Stimulated activated CD8-positive, alpha-beta memory T cell treated with anti-CD3 and anti-CD28 coated beads, Interleukin-15, amount 100 ng/mL, for 48 hours (primary cell): ENCODE data around the gene FBXO11.
A peak's percentile ranks its signal among the peaks of the same experiment; 100 is the strongest.

Experiments used
- DNase-seq, 2 donors: peaks; one replicate each; pipeline ENCODE4 v3.0.0-alpha.2; 2020; ENCODE audit warnings: low read depth in 2 of 2

FBXO11 gene

DNA sequence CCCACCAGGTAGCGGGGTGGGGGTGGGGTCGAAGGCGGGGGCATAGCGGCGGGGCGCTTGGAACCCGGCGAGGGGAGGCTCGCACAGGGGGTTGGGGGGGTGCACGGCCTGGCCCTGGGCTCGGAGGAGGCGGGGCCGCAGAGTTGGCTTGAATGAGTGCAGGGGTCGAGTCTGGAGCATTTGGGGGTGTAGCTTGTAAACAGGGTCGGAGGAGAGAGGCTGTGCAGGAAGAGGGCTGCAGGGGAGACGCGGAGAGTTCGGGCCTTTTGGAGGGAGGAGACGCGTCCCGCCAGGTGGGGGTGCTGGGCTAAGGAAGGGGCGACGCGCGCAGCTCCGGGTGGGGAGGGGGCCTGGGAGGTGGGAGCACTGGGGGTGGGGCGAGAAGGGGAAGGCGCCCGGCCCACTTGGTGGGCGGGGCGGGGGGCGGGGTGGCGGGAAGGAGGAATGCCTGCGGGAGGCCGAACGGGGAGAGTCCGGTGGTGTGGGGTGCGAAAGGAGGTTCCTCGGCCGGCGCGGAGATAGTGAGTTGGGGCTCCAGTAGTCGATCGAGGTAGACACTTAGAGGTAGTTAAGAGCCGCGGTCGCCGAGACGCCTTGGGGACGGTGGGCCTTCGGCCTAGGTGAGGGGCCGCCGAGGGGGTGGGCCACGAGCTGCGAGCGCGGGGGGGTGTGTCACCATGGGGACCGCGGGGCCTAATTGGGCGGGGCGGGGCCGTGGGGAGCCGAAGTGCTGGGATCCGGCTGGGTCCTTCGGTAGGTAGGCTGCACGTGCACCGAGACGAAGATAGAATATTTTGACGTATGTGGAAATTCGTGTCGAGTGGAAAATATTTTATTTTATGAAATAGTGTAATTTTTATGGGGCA lies 122.6 kb downstream of the FBXO11 start:
- peak; percentile 42 to 49 for DNase-seq

DNA sequence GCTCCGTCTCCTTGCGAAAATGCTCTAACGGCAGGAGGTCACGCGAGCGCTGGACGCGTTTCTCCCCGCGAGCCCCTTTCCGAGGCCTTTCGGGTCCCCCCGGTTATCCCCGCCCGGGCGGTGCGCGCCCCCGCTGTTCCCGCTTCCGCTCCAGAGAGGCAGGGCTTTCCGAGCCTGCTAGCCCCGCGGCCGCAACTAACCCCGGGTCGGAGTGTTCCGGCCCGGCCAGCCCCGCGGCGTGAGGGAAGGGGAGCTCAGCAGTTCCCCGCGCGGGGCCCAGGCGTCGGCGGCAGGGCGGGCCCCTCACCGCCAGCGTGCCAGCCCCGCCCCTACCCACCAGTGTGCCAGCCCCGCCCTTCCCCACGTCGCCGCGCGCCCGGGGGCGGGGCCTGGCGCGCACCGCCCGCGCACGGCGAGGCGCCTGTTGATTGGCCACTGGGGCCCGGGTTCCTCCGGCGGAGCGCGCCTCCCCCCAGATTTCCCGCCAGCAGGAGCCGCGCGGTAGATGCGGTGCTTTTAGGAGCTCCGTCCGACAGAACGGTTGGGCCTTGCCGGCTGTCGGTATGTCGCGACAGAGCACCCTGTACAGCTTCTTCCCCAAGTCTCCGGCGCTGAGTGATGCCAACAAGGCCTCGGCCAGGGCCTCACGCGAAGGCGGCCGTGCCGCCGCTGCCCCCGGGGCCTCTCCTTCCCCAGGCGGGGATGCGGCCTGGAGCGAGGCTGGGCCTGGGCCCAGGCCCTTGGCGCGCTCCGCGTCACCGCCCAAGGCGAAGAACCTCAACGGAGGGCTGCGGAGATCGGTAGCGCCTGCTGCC lies 123.4 kb downstream of the FBXO11 start, which contains the start of gene MSH6:
TSS of gene MSH6 (plus strand) at position 475 of the 815 bp plus-strand sequence. CDS start at position 564, 89 bp downstream.
- peak; percentile 80 to 83 for DNase-seq

DNA sequence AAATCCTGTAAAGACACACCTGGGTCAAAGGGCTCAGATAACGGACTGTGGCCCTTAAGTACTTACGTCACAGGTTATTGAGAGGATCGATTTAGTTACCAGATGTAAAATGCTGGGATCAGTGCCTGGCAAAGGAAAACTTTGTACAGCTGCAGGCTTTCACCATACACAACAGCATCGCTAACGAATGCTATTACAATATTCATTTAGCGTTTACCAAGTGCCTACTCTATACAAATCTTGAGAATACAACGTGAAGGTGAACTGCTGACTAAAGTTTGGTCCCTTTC lies 124.0 kb downstream of the FBXO11 start:
- DNase-seq = no peak

DNA sequence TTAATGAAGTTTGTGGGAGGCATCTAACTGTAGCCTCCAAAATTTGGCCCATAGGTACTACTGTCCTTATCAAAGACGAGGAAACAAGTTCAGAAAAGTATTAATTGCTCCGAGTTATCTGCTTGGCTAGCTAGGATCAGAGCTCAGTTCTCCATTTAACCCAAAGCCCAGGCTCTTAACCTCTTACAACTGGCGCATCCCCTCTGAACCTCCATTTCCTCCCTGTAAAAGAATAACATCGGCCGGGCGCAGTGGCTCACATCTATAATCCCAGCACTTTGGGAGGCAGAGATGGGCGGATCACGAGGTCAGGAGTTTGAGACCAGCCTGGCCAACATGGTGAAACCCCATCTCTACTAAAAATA lies 126.9 kb downstream of the FBXO11 start:
- DNase-seq = no peak

DNA sequence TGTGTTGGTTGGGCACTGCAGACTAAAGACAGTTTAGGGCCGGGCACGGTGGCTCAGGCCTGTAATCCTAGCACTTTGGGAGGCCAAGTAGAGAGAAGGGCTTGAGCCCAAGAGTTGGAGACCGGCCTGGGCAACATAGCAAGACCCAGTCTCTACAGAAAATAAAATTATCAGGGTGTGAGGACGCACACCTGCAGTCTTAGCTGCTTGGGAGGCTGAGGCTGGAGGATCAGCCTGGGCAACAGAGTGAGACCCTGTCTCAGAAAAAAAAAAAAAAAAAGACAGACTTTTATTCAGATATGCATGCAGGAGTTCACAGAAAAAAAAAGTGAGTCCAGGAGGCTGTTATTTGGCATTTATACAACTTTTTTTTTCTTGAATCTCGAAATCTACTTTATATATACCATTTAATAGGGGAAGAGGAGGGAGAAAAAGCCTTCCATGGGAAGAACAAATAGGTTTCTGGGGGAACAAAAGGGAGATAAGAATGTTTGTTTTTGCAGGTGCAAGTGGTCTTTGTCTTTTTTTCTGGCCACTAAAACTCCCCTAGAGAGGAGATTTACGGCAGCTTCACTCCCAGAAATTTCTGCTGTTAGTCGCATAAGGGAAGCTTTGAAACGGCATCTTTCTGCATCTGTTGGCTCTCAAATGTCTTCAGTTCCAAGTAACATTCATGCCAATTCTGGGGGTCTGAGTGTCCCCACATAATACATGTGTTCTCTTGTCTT lies 127.4 kb downstream of the FBXO11 start:
- DNase-seq = no peak

DNA sequence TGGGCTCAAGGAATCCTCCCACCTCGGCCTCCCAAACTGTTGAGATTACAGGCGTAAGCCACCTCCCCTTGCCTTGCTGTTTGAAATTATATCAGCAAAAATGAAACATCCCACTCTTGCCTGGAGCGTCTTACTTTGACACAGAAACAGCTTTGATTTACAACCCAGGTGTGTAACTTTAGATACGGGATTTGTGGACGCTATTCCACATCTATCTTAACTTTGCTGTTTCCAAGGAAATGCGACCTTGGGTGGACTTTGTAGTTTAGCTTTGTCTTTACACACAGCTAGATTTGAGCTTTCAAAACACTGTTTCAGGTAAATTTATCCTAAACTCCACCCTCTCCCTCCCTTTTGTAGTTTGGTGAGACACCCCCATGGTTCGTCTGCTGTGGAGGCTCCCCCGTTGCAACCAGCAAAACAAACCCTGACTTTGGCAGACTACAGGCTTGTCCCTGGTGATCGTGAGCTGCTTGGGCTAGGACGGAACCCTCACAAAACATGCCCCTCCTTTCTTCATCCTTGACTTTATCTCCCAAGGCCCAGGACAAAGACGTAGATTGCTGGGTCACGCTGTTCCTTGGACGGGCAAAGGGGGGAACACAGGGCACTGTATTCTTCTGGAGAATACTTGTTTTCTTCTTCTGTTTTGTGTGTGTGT lies 128.9 kb downstream of the FBXO11 start:
- DNase-seq = no peak

DNA sequence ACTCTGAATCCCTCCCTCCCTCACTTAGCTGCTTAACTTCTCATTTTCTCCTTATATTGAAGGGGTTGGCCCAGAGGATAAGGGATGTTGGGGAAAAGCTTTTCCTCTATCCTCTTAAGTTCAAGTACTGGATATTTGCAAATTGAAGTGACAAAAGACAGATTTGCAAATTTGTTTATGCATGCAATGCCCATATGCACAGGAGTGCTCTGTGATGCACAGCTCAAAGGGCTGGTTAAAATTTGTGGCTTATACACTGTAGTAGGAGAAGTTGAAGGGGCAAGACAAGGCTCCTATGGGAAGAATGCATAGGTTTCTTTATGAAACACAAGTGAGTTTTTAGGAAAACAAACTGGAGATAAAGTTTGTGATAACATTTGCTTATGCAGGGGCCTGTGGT lies 131.7 kb downstream of the FBXO11 start:
- DNase-seq = no peak

DNA sequence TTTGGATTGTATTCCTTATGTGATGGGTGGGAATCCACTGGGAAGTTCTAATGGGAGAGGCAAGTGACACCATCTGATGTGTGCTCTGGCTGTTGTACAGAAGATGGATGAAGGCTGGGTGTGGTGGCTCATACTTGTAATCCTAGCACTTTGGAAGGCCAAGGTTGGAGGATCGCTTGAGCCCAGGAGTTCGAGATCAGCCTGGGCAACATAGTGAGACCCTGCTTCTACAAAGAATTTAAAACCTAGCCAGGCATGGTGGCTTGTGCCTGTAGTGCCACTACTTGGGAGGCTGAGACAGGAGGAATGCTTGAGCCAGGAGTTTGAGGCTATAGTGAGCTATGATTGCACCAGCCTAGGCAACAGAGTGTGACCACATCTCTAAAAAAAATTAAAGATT lies 134.0 kb downstream of the FBXO11 start:
- DNase-seq = no peak

DNA sequence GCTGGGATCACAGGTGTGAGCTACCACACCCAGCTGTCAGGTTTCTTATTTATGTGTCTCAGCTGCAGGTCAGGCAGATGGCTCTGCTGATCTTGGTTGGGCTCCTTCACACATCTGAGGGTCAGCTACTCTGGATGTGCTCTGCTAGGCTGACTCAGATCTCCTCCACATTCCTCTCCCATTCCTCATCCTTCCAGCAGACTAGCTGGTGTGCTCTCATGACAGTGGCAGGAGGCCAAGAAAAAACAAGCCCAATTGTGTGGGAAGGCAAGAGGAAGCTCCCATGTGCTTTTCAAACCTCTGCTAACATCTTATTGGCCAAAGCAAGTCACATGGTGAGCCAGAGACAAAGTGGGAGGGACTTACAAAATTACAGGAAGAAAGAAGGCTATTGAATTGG lies 135.1 kb downstream of the FBXO11 start:
- DNase-seq = no peak

DNA sequence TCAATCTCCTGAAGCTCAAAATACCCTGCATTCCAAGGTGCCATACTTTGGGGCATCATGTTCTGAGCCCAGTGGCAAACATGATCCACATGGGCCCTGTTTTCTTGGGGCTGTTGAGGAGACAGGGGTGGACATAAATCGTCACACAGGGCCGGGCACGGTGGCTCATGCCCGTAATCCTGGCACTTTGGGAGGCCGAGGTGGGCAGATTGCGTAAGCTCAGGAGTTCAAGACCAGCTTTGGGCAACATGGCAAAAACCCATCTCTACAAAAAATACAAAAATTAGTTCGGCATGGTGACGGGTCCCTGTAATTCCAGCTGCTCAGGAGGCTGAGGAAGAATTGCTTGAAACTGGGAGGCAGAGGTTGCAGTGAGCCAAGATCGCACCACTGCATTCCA lies 137.0 kb downstream of the FBXO11 start:
- no peak for DNase-seq

DNA sequence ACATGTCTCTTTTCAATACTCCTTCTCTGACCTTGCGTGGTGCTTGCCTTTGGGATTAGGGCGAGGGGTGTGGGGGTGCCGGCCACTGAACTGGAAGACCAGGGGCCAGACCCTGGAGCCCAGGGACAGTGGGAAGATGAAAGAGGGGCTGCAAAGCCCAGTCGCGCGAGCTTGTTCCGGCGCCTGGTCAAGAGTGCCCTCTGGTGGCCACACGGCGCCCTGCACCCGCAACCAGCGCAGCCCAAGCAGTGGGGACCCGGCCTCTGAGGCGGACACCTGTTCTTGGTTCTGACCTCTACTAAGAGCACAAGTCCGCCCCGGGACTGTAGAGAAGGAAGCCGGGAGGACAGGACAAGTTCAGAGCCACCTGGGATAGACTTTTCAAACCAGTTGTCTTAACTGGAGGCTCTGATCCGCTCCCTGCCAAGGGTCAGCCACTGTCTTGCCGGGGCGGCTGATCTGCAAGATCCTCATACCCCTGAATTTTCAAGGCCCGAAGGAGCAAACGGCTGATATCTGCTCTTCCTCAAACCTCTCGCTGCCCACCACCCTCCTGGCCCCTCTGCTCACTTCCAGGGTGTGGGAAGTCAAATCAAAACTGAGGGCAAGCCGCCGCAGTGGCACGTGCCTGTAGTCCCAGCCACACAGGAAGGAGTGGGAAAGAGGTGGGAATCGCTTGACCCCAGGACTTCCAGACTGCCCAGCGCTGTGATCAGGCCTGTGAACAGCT lies 138.3 kb downstream of the FBXO11 start:
- DNase-seq = peak; percentile 41 to 45

DNA sequence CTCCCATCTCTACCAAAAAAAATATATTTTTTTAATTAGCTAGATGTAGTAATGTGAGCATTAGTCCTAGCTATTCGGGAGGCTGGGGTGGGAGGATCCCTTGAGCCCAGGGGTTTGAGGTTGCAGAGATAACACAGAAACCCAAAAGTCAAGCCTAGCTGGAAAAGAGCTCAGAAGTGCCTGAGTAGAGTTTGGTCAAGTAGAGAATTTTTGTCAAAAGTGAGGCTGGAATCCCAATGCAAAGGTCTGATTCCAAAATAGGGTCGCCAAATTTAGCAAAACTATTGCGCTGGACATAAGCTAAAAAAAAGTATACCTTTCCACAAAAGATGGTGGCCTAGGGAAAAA lies 138.8 kb downstream of the FBXO11 start:
- DNase-seq = no peak

DNA sequence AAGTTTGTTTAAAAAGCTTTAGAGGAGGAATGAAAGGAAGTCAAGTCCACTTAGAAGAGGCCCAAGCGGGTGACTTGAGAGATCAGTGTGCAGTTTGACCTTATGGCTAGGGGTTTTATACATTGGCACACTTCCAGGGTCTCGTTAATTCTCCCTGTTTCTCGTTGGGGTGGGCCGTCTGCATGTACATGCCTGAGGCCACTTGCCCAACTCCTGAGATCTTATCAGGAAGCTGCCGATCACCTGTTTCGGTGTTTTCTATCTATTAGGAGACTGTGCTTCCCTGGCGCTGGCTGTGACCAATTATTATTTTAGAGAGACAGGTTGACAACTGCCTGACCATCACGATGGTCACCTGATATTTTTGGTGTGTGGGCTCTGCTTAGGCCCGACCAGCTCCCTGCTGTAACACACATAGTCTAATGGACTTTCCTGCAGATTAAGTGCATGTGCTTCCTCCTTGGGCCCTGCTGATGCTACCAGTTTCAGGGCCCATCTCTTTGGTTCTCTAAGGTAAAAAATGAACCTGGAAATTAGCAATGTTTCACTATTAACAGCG lies 154.4 kb downstream of the FBXO11 start:
- DNase-seq = no peak

DNA sequence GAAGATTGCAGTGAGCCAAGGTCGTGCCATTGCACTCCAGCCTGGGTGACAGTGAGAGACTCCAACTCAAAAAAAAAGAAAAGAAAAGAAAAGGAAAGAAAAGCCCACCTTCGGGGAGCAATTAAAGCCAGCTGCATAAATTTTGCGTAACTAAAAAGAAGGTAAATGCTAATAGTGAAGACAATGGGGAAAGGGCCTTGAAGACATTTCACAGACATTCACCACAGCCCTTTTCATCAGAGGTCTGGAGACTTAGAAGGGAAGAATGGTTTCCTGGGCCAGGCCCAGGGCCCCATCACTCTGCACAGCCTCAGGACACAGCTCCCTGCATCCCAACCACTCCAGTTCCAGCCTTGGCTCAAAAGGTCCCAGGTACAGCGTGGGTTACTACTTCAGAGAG lies 158.4 kb downstream of the FBXO11 start:
- DNase-seq = no peak

DNA sequence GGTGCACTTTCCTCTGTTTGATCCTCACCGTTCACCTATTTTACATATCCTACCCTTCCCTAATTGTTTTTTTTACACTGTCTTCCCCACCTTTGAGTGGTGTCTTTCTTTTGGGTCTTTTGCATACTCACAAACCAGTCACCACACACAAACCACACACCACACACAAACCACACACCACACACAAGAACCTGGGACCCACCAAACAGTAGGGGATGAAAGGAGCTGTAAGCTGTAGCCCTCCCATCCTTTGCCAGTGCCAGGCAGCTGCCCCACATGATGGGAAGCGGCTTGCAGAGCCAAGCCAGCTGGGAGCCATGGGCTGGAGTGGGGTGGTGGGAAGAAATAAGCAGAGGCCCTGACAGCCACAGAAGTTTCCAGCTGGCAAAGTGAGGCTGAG lies 162.2 kb downstream of the FBXO11 start:
- DNase-seq = no peak

DNA sequence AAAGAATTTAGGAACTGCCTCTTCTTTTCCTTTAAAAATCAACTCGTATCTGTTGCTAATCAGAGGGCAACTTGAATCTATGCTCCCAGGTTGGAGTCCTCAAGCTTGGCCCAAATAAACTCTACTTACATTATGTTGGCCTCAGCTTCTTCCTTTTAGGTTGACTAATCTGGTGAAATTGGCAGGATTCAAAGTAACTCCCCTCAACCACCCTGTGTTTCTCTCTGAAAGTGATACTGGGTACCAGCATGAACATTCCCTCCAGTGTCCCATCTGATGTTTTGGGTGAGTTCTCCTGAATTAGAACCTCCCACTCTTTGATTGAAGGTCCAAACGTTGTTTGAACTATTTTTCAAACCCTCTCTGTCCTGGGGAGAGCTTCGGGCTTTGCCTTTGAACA lies 164.7 kb downstream of the FBXO11 start:
- DNase-seq = no peak

DNA sequence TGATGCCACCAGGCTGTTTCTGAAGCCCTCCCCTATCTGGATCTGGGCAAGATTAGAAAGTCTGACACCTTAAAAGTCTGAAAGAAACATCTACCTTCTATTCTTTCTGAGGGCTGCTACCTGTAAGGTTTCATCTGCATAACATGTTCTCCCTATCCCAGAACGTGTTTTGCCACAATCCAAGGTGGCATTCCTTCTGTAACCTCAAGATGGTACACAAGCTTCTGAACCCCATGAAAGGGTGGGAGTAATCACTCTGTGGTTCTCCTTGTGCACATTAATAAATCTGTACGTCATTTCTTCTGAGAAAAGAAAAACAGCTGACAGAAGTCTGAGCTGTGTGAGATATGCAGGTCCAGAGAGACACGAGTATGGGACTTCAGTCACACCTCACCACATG lies 165.2 kb downstream of the FBXO11 start:
- DNase-seq = no peak
